NCI-H774 (cell line): ENCODE results near the gene DAP.
"Not testable (repeated sequence)": the region's sequence is repeated elsewhere in the genome, so short reads cannot be mapped to it uniquely, and the experiment has no call there.

ENCODE experiments used
- DNase-seq: peaks from one replicate; lab custom pipeline; 2025; lab: John Stamatoyannopoulos, UW

DAP gene

GRCh38 chr5:10653043-10653442 is 108.0 kb downstream of the DAP start:
- DNase-seq: no peak

GRCh38 chr5:10652606-10653005 is 108.4 kb downstream of the DAP start:
- DNase-seq: no peak

GRCh38 chr5:10652151-10652550 is 108.9 kb downstream of the DAP start:
- DNase-seq: no peak

GRCh38 chr5:10649666-10650380 is 111.2 kb downstream of the DAP start:
- no peak for DNase-seq

GRCh38 chr5:10648806-10649665 is 112.0 kb downstream of the DAP start:
- no peak for DNase-seq

GRCh38 chr5:10647640-10648039 is 113.4 kb downstream of the DAP start:
- no peak for DNase-seq

GRCh38 chr5:10645671-10646070 is 115.4 kb downstream of the DAP start:
- no peak for DNase-seq

- DNase-seq: no peak
Observed at GRCh38 chr5:10645146-10645545, 115.9 kb downstream of the DAP start.

GRCh38 chr5:10644192-10644591 is 116.8 kb downstream of the DAP start:
- no peak for DNase-seq

- DNase-seq: no peak
Observed at GRCh38 chr5:10642367-10642766, 118.7 kb downstream of the DAP start.

GRCh38 chr5:10639846-10640368 is 121.1 kb downstream of the DAP start:
- no peak for DNase-seq

- not testable (repeated sequence) for DNase-seq
Observed at GRCh38 chr5:10638723-10639122, 122.3 kb downstream of the DAP start.

GRCh38 chr5:10637944-10638343 is 123.1 kb downstream of the DAP start:
- DNase-seq: no peak

- DNase-seq: no peak
Observed at GRCh38 chr5:10636363-10637142, 124.5 kb downstream of the DAP start.

GRCh38 chr5:10635867-10636350 is 125.1 kb downstream of the DAP start:
- DNase-seq: no peak

- no peak for DNase-seq
Observed at GRCh38 chr5:10635257-10635866, 125.7 kb downstream of the DAP start.

- no peak for DNase-seq
Observed at GRCh38 chr5:10634562-10634961, 126.5 kb downstream of the DAP start.

GRCh38 chr5:10634050-10634449 is 127.0 kb downstream of the DAP start:
- DNase-seq: no peak

GRCh38 chr5:10633271-10634049 is 127.6 kb downstream of the DAP start:
- DNase-seq: no peak

GRCh38 chr5:10632110-10632761 is 128.8 kb downstream of the DAP start:
- no peak for DNase-seq
